Measurements from ENCODE around the gene PLA2G4E. TPM values are rescaled to one million over a fixed set of nuclear protein-coding genes. Genes with fewer than 3 reads are reported as not detected.
A peak's percentile ranks its signal among the peaks of the same experiment; 100 is the strongest.

Gene PLA2G4E
- total RNA-seq, 6 donors from 2014 or later = 0.13 to 5.2 (median 1.1) TPM; not detected in 2

DNA sequence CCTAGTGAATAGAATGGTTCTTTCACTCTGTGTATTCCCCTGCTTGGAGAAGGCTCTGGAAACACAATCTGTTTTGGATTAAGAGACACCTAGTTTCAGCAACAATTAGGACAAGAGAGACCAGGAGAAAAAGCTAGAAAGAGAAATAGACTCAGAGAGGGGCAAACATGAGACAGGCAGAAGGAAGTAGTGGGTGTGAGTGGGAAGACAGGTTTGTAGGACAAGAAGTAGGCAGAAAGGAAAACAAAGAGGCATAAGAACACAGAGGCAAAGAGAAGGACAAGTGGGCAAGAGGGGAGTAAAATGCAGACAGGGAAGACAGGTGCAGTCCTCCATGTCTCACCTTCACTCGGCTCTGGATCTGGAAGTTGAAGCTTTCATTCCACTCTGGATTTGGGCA, 13.5 kb downstream of the PLA2G4E start:
- 80 to 92% methylated on average over 1 of the region's 1 CpG for WGBS, 2 donors
- ATAC-seq (ENCODE audit: low FRiP score in 2 of 2) (no peak), DNase-seq (no peak)
- Histone ChIP-seq H3K4me3 (no peak overlapping the region), H3K4me1 (peaks cover 0 to 8% (median 3%) of the 10 kb centered on the region in 4 donors), H3K9me3 (no peaks in the 10 kb centered on the region), H3K27ac (no peak overlapping the region), H3K27me3 (no peaks in the 10 kb centered on the region), H3K36me3 (no peaks in the 10 kb centered on the region)
- TF ChIP-seq EP300 (IDR thresholded peaks at IDR 0.05) = no peak
- TF ChIP-seq POLR2A (IDR thresholded peaks at IDR 0.05) = no peak
- TF ChIP-seq POLR2AphosphoS5 (IDR thresholded peaks at IDR 0.05) = no peak
- TF ChIP-seq, protein P1, sequence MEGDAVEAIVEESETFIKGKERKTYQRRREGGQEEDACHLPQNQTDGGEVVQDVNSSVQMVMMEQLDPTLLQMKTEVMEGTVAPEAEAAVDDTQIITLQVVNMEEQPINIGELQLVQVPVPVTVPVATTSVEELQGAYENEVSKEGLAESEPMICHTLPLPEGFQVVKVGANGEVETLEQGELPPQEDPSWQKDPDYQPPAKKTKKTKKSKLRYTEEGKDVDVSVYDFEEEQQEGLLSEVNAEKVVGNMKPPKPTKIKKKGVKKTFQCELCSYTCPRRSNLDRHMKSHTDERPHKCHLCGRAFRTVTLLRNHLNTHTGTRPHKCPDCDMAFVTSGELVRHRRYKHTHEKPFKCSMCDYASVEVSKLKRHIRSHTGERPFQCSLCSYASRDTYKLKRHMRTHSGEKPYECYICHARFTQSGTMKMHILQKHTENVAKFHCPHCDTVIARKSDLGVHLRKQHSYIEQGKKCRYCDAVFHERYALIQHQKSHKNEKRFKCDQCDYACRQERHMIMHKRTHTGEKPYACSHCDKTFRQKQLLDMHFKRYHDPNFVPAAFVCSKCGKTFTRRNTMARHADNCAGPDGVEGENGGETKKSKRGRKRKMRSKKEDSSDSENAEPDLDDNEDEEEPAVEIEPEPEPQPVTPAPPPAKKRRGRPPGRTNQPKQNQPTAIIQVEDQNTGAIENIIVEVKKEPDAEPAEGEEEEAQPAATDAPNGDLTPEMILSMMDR (IDR thresholded peaks at IDR 0.05) = no peak

GRCh38 chr15:42002333-42002732, 18.5 kb downstream of the PLA2G4E start:
- TF ChIP-seq, protein P1 (IDR thresholded peaks at IDR 0.05) = no peak
- TF ChIP-seq POLR2AphosphoS5 (IDR thresholded peaks at IDR 0.05) (no peak), EP300 (IDR thresholded peaks at IDR 0.05) (no peak), POLR2A (IDR thresholded peaks at IDR 0.05) (no peak)
- Histone ChIP-seq H3K36me3 (no peaks in the 10 kb centered on the region), H3K9me3 (no peaks in the 10 kb centered on the region), H3K27ac (no peak overlapping the region), H3K4me3 (no peak overlapping the region), H3K4me1 (no peaks in the 10 kb centered on the region), H3K27me3 (no peaks in the 10 kb centered on the region)
- DNase-seq (no peak), ATAC-seq (ENCODE audit: low FRiP score in 2 of 2) (no peak)
- 85 to 91% methylated on average over 6 of the region's 6 CpGs for WGBS, 2 donors

- Histone ChIP-seq H3K4me1 (no peaks in the 10 kb centered on the region), H3K4me3 (no peak overlapping the region), H3K27ac (no peak overlapping the region), H3K36me3 (no peaks in the 10 kb centered on the region), H3K27me3 (no peaks in the 10 kb centered on the region), H3K9me3 (no peaks in the 10 kb centered on the region)
- DNase-seq = no peak
- TF ChIP-seq POLR2AphosphoS5 (IDR thresholded peaks at IDR 0.05) (no peak), EP300 (IDR thresholded peaks at IDR 0.05) (no peak), POLR2A (IDR thresholded peaks at IDR 0.05) (no peak)
- TF ChIP-seq, protein P1 (IDR thresholded peaks at IDR 0.05) = no peak
- ATAC-seq (ENCODE audit: low FRiP score in 2 of 2) = no peak
- 78 to 86% methylated on average over 2 to 4 of the region's 4 CpGs for WGBS, 2 donors
These were observed 19.6 kb downstream of the PLA2G4E start for GRCh38 chr15:42001236-42001635.

- TF ChIP-seq POLR2AphosphoS5 (IDR thresholded peaks at IDR 0.05) (no peak), POLR2A (IDR thresholded peaks at IDR 0.05) (no peak), EP300 (IDR thresholded peaks at IDR 0.05) (no peak)
- TF ChIP-seq, protein P1 (IDR thresholded peaks at IDR 0.05) = no peak
- H3K36me3 ChIP-seq = no peaks in the 10 kb centered on the region
- WGBS, 2 donors = 87 to 90% methylated on average over 9 to 15 of the region's 15 CpGs
- H3K27me3 ChIP-seq = no peaks in the 10 kb centered on the region
- H3K4me1 ChIP-seq = no peaks in the 10 kb centered on the region
- no peak for ATAC-seq (ENCODE audit: low FRiP score in 2 of 2)
- DNase-seq = peak in 1 of 2 donors; percentile 39
- H3K4me3 ChIP-seq = no peak overlapping the region
- H3K9me3 ChIP-seq = no peaks in the 10 kb centered on the region
- H3K27ac ChIP-seq = no peak overlapping the region
These were observed 21.3 kb downstream of the PLA2G4E start for GRCh38 chr15:41999290-42000285.
